KMS-11 (cell line): ENCODE measurements around the gene GPR137C.

Experiments used
- H2AFZ ChIP-seq: fragments of 200-600 bp; sonication (generic); 2 replicates; pipeline ENCODE4 v1.6.1; 2016; ENCODE audit warnings: antibody characterized with exemption, mixed run types, low read depth
- H3K27ac ChIP-seq: fragments of 200-600 bp; sonication (generic); 2 replicates; pipeline ENCODE4 v1.6.1; 2016; ENCODE audit warnings: mild to moderate bottlenecking, mixed run types
- H3K27me3 ChIP-seq: fragments of 200-600 bp; sonication (generic); 2 replicates; pipeline ENCODE4 v1.6.1; 2017; ENCODE audit warnings: mild to moderate bottlenecking, low read depth, mixed run types, moderate library complexity; ENCODE audit not compliant: insufficient read depth
- H3K36me3 ChIP-seq: fragments of 200-600 bp; sonication (generic); 2 replicates; pipeline ENCODE4 v1.6.1; 2017; ENCODE audit warnings: mild to moderate bottlenecking, mixed run types; ENCODE audit not compliant: insufficient read depth
- H3K4me1 ChIP-seq: fragments of 200-600 bp; sonication (generic); 2 replicates; pipeline ENCODE4 v1.6.1; 2016; ENCODE audit warnings: mild to moderate bottlenecking, low read depth, mixed run types; ENCODE audit not compliant: poor library complexity, severe bottlenecking
- H3K4me2 ChIP-seq: fragments of 200-600 bp; sonication (generic); 2 replicates; pipeline ENCODE4 v1.7.0; 2016; ENCODE audit warnings: mild to moderate bottlenecking, mixed run types
- H3K4me3 ChIP-seq: fragments of 200-600 bp; sonication (generic); IDR thresholded peaks from 2 replicates; pipeline ENCODE4 v1.6.1; 2017; ENCODE audit warnings: low read depth, low read length, mixed read lengths; ENCODE audit not compliant: insufficient read depth
- H3K79me2 ChIP-seq: fragments of 200-600 bp; sonication (generic); 2 replicates; pipeline ENCODE4 v1.6.1; 2016; ENCODE audit warnings: low read depth, mixed run types; ENCODE audit not compliant: insufficient read depth
- H3K9ac ChIP-seq: fragments of 200-600 bp; sonication (generic); 2 replicates; pipeline ENCODE4 v1.6.1; 2016; ENCODE audit warnings: mild to moderate bottlenecking, mixed run types
- H4K20me1 ChIP-seq: fragments of 200-600 bp; sonication (generic); 2 replicates; pipeline ENCODE4 v1.6.1; 2016; ENCODE audit warnings: mild to moderate bottlenecking, mixed run types; ENCODE audit not compliant: insufficient read depth
- CTCF ChIP-seq: fragments of 200-600 bp; sonication (generic); conservative IDR thresholded peaks from 2 replicates; pipeline ENCODE4 v1.6.1; 2017; ENCODE audit warnings: low read depth, mild to moderate bottlenecking, antibody characterized with exemption, low read length, moderate library complexity, mixed read lengths

Gene GPR137C

DNA sequence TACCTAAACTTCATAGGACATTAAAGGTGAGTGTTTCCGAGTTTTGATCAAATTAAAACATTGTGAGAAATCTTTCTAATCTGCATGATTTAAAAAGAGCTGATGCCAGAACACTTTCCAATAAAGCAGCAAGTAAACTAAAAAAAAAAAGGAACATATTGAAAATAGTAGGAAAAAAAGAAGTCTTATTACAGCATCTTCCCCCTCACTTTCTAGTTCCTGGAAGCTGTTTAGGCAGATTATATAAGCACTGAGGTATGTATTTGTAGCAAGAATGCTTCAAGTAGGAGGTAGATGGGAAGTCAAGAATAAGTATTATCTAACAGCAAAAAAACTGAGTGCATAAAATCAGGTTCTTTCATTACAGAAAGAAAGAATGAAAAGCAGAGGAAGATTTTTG, 96.9 kb downstream of the GPR137C start:
- Histone ChIP-seq H3K9ac (no peak overlapping the region), H4K20me1 (no peaks in the 10 kb centered on the region), H3K27me3 (no peaks in the 10 kb centered on the region), H3K36me3 (peaks cover 6% of the 10 kb centered on the region; the same call in 1 of the 2 replicates), H3K4me3 (no peak overlapping the region), H3K79me2 (no peaks in the 10 kb centered on the region), H3K4me2 (no peak overlapping the region), H3K4me1 (no peaks in the 10 kb centered on the region), H3K27ac (no peak overlapping the region), H2AFZ (no peak overlapping the region)
- TF ChIP-seq CTCF = no peak

DNA sequence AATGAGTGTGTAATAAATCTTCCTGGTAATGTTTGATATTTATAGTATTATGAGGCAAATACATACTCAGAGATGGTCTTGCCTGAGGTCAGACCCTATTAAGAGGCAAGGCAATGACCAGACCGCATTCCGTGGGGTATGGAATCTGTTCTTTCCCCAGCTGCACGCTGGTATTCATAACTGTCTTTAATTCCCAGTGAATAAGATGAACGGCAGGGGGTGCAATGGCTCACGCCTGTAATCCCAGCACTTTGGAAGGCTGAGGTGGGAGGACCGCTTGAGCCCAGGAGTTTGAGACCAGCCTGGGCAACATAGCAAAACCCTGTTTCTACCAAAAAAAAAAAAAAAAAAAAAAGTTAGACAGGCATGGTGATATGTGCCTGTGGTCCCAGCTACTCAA, 98.1 kb downstream of the GPR137C start:
- no peak overlapping the region for H3K9ac ChIP-seq
- no peaks in the 10 kb centered on the region for H4K20me1 ChIP-seq
- no peak overlapping the region for H3K27ac ChIP-seq
- no peaks in the 10 kb centered on the region for H3K79me2 ChIP-seq
- H2AFZ ChIP-seq = no peak overlapping the region
- H3K4me3 ChIP-seq = no peak overlapping the region
- H3K36me3 ChIP-seq = peaks cover 4% of the 10 kb centered on the region; the same call in 1 of the 2 replicates
- no peak for TF ChIP-seq CTCF
- H3K4me2 ChIP-seq = no peak overlapping the region
- H3K4me1 ChIP-seq = no peaks in the 10 kb centered on the region
- no peaks in the 10 kb centered on the region for H3K27me3 ChIP-seq

DNA sequence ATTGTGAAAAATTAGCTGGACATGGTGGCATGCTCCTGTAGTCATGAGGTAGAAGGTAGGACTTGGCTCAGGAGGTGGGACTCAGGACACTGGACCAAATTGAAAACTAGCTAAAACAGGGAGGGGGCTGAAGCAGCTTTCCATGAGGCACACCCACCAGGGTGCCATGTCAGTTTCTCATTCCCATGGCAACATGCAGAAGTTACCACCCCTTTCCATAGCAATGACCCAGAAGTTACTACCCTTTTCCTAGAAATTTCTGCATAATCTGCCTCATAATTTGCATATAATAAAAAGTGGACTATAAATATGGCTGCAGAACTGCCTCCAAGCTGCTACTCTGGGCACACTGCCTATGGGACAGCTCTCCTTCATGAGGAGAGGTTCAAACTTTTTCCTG, 104.3 kb downstream of the GPR137C start:
- H4K20me1 ChIP-seq = no peaks in the 10 kb centered on the region
- no peak for TF ChIP-seq CTCF
- H3K27ac ChIP-seq = no peak overlapping the region
- no peaks in the 10 kb centered on the region for H3K36me3 ChIP-seq
- H3K4me2 ChIP-seq = no peak overlapping the region
- no peak overlapping the region for H2AFZ ChIP-seq
- no peaks in the 10 kb centered on the region for H3K79me2 ChIP-seq
- no peaks in the 10 kb centered on the region for H3K27me3 ChIP-seq
- H3K4me1 ChIP-seq = peaks cover 9% of the 10 kb centered on the region
- H3K9ac ChIP-seq = no peak overlapping the region
- no peak overlapping the region for H3K4me3 ChIP-seq

DNA sequence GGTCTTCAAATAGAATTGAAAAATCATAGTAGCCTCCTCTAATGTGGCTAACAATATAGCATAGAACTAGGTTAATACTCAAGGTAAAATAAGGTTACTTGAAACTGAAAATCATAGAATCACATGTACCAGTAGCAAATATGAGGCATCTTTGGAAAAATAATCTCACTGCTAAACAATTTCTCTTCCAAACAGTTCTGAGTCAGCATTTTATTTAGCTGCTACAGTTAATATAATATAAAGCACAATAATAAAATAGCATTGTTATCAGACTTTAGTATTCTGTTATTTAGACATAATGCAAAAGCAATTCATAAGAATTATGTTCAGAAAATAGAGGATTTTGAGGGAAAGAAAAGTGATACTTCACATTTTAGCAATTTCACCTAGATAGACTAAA, 107.7 kb downstream of the GPR137C start:
- H4K20me1 ChIP-seq = no peaks in the 10 kb centered on the region
- no peak overlapping the region for H3K4me3 ChIP-seq
- peaks cover 9% of the 10 kb centered on the region for H3K4me1 ChIP-seq
- H3K4me2 ChIP-seq = no peak overlapping the region
- H3K9ac ChIP-seq = no peak overlapping the region
- H3K27ac ChIP-seq = no peak overlapping the region
- no peaks in the 10 kb centered on the region for H3K79me2 ChIP-seq
- TF ChIP-seq CTCF = no peak
- H2AFZ ChIP-seq = no peak overlapping the region
- H3K36me3 ChIP-seq = no peaks in the 10 kb centered on the region
- no peaks in the 10 kb centered on the region for H3K27me3 ChIP-seq
